GM21723 (cell line): ENCODE results near the gene PEPD.

Source experiments
- ATAC-seq: cut with Tn5 transposase; IDR thresholded peaks from one replicate; pipeline ENCODE4 v1.9.1; 2021; ENCODE audit warnings: mild to moderate bottlenecking, moderate library complexity; ENCODE audit not compliant: unreplicated experiment

PEPD gene

GRCh38 chr19:33400856-33401682 is 120.5 kb downstream of the PEPD start:
- no peak for ATAC-seq

GRCh38 chr19:33399745-33400681 is 121.6 kb downstream of the PEPD start:
- ATAC-seq, result no peak

- no peak for ATAC-seq
These were observed 122.4 kb downstream of the PEPD start for GRCh38 chr19:33399081-33399744.

- ATAC-seq, result no peak
These were observed 123.1 kb downstream of the PEPD start for GRCh38 chr19:33398361-33399060.

GRCh38 chr19:33397536-33398360 is 123.8 kb downstream of the PEPD start:
- ATAC-seq, result no peak

- ATAC-seq, result no peak
These were observed 124.7 kb downstream of the PEPD start for GRCh38 chr19:33396701-33397535.

- ATAC-seq, result no peak
These were observed 125.7 kb downstream of the PEPD start for GRCh38 chr19:33395561-33396550.

- ATAC-seq, result no peak
These were observed 126.6 kb downstream of the PEPD start for GRCh38 chr19:33394723-33395560.

GRCh38 chr19:33394006-33394722 is 127.4 kb downstream of the PEPD start:
- no peak for ATAC-seq

GRCh38 chr19:33393286-33394005 is 128.1 kb downstream of the PEPD start:
- no peak for ATAC-seq

GRCh38 chr19:33392341-33393285 is 129.0 kb downstream of the PEPD start:
- no peak for ATAC-seq

GRCh38 chr19:33391631-33392249 is 129.9 kb downstream of the PEPD start:
- ATAC-seq, result no peak

- ATAC-seq, result no peak
These were observed 130.5 kb downstream of the PEPD start for GRCh38 chr19:33390908-33391630.
